Raji (cell line): ENCODE measurements around the gene MBOAT2.

Experiments
- POLR2A ChIP-seq: IDR thresholded peaks from 2 replicates; pipeline ENCODE4 v1.6.1; 2011; ENCODE audit warnings: low read depth, low read length, control low read depth; ENCODE audit not compliant: insufficient read depth

The MBOAT2 gene

GRCh38 chr2:8893978-8894820, 109.3 kb downstream of the MBOAT2 start:
- TF ChIP-seq POLR2A, result no peak

GRCh38 chr2:8893474-8893873, 110.0 kb downstream of the MBOAT2 start:
- no peak for TF ChIP-seq POLR2A

- TF ChIP-seq POLR2A, result no peak
These were observed 111.4 kb downstream of the MBOAT2 start for GRCh38 chr2:8892111-8892510.

GRCh38 chr2:8889978-8890377, 113.5 kb downstream of the MBOAT2 start:
- no peak for TF ChIP-seq POLR2A

GRCh38 chr2:8888963-8889362, 114.5 kb downstream of the MBOAT2 start:
- no peak for TF ChIP-seq POLR2A

- TF ChIP-seq POLR2A, result no peak
These were observed 116.6 kb downstream of the MBOAT2 start for GRCh38 chr2:8886876-8887275.

- TF ChIP-seq POLR2A, result no peak
These were observed 117.3 kb downstream of the MBOAT2 start for GRCh38 chr2:8886202-8886518.

- no peak for TF ChIP-seq POLR2A
These were observed 117.9 kb downstream of the MBOAT2 start for GRCh38 chr2:8885449-8886201.

GRCh38 chr2:8884812-8885211, 118.7 kb downstream of the MBOAT2 start:
- no peak for TF ChIP-seq POLR2A

GRCh38 chr2:8882094-8882493, 121.4 kb downstream of the MBOAT2 start:
- no peak for TF ChIP-seq POLR2A

GRCh38 chr2:8877894-8878293, 125.6 kb downstream of the MBOAT2 start:
- no peak for TF ChIP-seq POLR2A

- no peak for TF ChIP-seq POLR2A
These were observed 126.2 kb downstream of the MBOAT2 start for GRCh38 chr2:8877332-8877731.

- TF ChIP-seq POLR2A, result no peak
These were observed 126.9 kb downstream of the MBOAT2 start for GRCh38 chr2:8876628-8877027.

GRCh38 chr2:8872821-8873432, 130.6 kb downstream of the MBOAT2 start:
- TF ChIP-seq POLR2A, result no peak

GRCh38 chr2:8870441-8870840, 133.0 kb downstream of the MBOAT2 start:
- TF ChIP-seq POLR2A, result no peak

- no peak for TF ChIP-seq POLR2A
These were observed 136.1 kb downstream of the MBOAT2 start for GRCh38 chr2:8867363-8867762.
